Natural killer cell (primary cell): ENCODE data around the gene ANKRD30A. TPM values are rescaled to one million over a fixed set of nuclear protein-coding genes. Genes with fewer than 3 reads are reported as not detected.
"Not testable (repeated sequence)": the region's sequence is repeated elsewhere in the genome, so short reads cannot be mapped to it uniquely, and the experiment has no call there.

Experiments
- ATAC-seq, 3 donors: fragments of 150-1000 bp in 2 of 3; fragments of 200-7000 bp in 1 of 3; cut with Tn5 transposase; 1 replicate in 1 of 3; 2 replicates in 2 of 3; pipeline ENCODE4 v1.10.0; 2021; ENCODE audit warnings: mild to moderate bottlenecking in 2 of 3, moderate library complexity in 2 of 3
- DNase-seq, 2 donors: peaks; one replicate each; pipeline versions ENCODE4 v3.0.0 to v3.0.0-alpha.2; 2013 to 2021; ENCODE audit warnings: mixed read lengths in 1 of 2
- H3K27ac ChIP-seq: one replicate; pipeline ENCODE4 v1.5.1; 2013; ENCODE audit warnings: mild to moderate bottlenecking, low read length
- H3K27me3 ChIP-seq: one replicate; pipeline ENCODE4 v1.6.1; 2013; ENCODE audit warnings: low read length; ENCODE audit not compliant: control insufficient read depth, insufficient read depth
- H3K36me3 ChIP-seq: one replicate; pipeline ENCODE4 v1.6.1; 2013; ENCODE audit warnings: low read length; ENCODE audit not compliant: control insufficient read depth, insufficient read depth
- H3K4me1 ChIP-seq: one replicate; pipeline ENCODE4 v1.6.1; 2013; ENCODE audit warnings: low read length; ENCODE audit not compliant: control insufficient read depth, insufficient read depth
- H3K4me3 ChIP-seq: one replicate; pipeline ENCODE4 v1.5.1; 2013; ENCODE audit warnings: low read length
- H3K9me3 ChIP-seq: one replicate; pipeline ENCODE4 v1.6.1; 2013; ENCODE audit warnings: low read length; ENCODE audit not compliant: control insufficient read depth, insufficient read depth
- H3K27ac Mint-ChIP-seq, 2 donors: one replicate each; pipeline ENCODE4 v1.8.0; 2022; ENCODE audit warnings: mild to moderate bottlenecking in 2 of 2, mixed read lengths in 2 of 2, moderate library complexity in 1 of 2
- H3K27me3 Mint-ChIP-seq, 2 donors: one replicate each; pipeline ENCODE4 v1.8.0; 2022; ENCODE audit warnings: low read depth in 2 of 2, mixed read lengths in 2 of 2
- H3K36me3 Mint-ChIP-seq: one replicate; pipeline ENCODE4 v1.8.0; 2022; ENCODE audit warnings: mixed read lengths
- H3K4me1 Mint-ChIP-seq, 2 donors: one replicate each; pipeline ENCODE4 v1.8.0; 2022; ENCODE audit warnings: mixed read lengths in 2 of 2
- H3K4me3 Mint-ChIP-seq: one replicate; pipeline ENCODE4 v1.8.0; 2022; ENCODE audit warnings: mild to moderate bottlenecking, moderate library complexity, mixed read lengths
- H3K9me3 Mint-ChIP-seq, 2 donors: one replicate each; pipeline ENCODE4 v1.8.0; 2022; ENCODE audit warnings: mixed read lengths in 2 of 2
- WGBS: methylation state at CpG from one replicate; pipeline ENCODE4 v1.1.7; 2013; ENCODE audit warnings: missing lambda C conversion rate; ENCODE audit not compliant: insufficient coverage; 5-methylcytosine and 5-hydroxymethylcytosine counted together
- intact Hi-C: fragments of 100-400 bp; cut with micrococcal nuclease; formaldehyde crosslinking; loops from one replicate; pipeline ENCODE4 v1.14.2; 2022
- total RNA-seq, 4 donors: library from RNA; stranded (reverse); fragments of 120-200 nt in 1 of 4; gene quantifications; one replicate each; pipeline versions ENCODE4 v1.2.3 to v1.2.4, GENCODE V29; 2013 to 2022
- TF ChIP-seq, protein P1 (sequence below): fragments of 200-600 bp; IDR thresholded peaks from one replicate; pipeline ENCODE4 v1.8.0; 2022; ENCODE audit warnings: antibody characterized with exemption

The ANKRD30A gene
- total RNA-seq, 3 donors from 2014 or later (not counting 1 experiment from before 2014, with no cell fraction given): not detected

DNA sequence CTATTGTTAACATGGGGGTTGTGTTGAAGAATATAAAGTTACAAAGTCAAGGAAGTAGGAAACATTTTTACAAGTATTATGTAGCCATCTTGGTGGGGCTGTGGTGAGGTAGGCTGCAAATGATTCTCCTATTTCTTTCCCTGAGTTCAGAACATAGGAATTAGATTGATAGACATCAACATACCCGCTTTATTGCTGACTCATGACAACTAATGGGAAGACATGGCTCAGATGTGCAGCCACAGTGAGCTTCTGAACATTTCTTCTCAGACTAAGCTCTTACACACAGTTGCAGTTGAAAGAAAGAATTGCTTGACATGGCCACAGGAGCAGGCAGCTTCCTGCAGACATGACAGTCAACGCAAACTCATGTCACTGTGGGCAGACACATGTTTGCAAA is 110.7 kb downstream of the ANKRD30A start:
- Mint-ChIP-seq H3K36me3 (peaks cover 7% of the 10 kb centered on the region), H3K4me1 (no peaks in the 10 kb centered on the region), H3K27me3 (no peaks in the 10 kb centered on the region), H3K4me3 (no peak overlapping the region), H3K9me3 (peaks cover 5 to 12% of the 10 kb centered on the region in 2 donors), H3K27ac (no peak overlapping the region)
- DNase-seq (no peak), ATAC-seq (no peak)
- 71% methylated on average over 2 of the region's 2 CpGs for WGBS
- intact Hi-C loops: no loop called here
- TF ChIP-seq, protein P1, sequence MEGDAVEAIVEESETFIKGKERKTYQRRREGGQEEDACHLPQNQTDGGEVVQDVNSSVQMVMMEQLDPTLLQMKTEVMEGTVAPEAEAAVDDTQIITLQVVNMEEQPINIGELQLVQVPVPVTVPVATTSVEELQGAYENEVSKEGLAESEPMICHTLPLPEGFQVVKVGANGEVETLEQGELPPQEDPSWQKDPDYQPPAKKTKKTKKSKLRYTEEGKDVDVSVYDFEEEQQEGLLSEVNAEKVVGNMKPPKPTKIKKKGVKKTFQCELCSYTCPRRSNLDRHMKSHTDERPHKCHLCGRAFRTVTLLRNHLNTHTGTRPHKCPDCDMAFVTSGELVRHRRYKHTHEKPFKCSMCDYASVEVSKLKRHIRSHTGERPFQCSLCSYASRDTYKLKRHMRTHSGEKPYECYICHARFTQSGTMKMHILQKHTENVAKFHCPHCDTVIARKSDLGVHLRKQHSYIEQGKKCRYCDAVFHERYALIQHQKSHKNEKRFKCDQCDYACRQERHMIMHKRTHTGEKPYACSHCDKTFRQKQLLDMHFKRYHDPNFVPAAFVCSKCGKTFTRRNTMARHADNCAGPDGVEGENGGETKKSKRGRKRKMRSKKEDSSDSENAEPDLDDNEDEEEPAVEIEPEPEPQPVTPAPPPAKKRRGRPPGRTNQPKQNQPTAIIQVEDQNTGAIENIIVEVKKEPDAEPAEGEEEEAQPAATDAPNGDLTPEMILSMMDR: no peak
- Histone ChIP-seq H3K4me1 (no peaks in the 10 kb centered on the region), H3K27ac (no peak overlapping the region), H3K27me3 (no peaks in the 10 kb centered on the region), H3K36me3 (no peaks in the 10 kb centered on the region), H3K4me3 (no peak overlapping the region), H3K9me3 (no peaks in the 10 kb centered on the region)

- 40% methylated on average over 1 of the region's 2 CpGs for WGBS
- H3K4me1 ChIP-seq: no peaks in the 10 kb centered on the region
- Mint-ChIP-seq H3K27ac (no peak overlapping the region), H3K4me1 (no peaks in the 10 kb centered on the region), H3K9me3 (peaks cover 9 to 21% of the 10 kb centered on the region in 2 donors), H3K27me3 (no peaks in the 10 kb centered on the region), H3K36me3 (peaks cover 14% of the 10 kb centered on the region), H3K4me3 (no peak overlapping the region)
- TF ChIP-seq, protein P1: no peak
- H3K9me3 ChIP-seq: no peaks in the 10 kb centered on the region
- H3K4me3 ChIP-seq: no peak overlapping the region
- H3K27me3 ChIP-seq: no peaks in the 10 kb centered on the region
- no peak for DNase-seq
- H3K27ac ChIP-seq: no peak overlapping the region
- no peak for ATAC-seq
- intact Hi-C loops: no loop called here
- H3K36me3 ChIP-seq: no peaks in the 10 kb centered on the region
These were observed 114.8 kb downstream of the ANKRD30A start for GRCh38 chr10:37240223-37240622.

DNA sequence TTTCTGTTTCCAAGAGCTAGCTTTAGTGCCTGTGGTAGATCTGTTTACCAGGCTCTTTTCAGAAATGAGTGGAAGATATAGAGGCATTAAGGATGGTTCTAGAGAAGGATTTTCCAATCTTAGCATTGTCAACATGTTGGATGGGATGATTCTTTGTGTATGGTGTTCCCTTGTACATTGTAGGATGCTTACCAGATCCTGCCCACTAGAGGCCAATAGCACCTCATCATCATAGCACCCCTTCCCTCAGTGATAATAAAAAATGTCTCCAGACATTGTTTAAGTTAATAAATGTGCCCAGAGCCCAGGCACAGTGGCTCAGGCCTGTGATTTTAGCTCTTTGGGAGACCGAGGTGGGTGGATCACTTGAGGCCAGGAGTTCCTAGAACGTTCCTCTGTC is 121.2 kb downstream of the ANKRD30A start:
- TF ChIP-seq, protein P1: no peak
- no peaks in the 10 kb centered on the region for H3K36me3 ChIP-seq
- Mint-ChIP-seq H3K27me3 (no peaks in the 10 kb centered on the region), H3K4me1 (no peaks in the 10 kb centered on the region), H3K36me3 (peaks cover 8% of the 10 kb centered on the region), H3K4me3 (no peak overlapping the region), H3K27ac (no peak overlapping the region), H3K9me3 (peaks cover 13 to 15% of the 10 kb centered on the region in 2 donors)
- no peaks in the 10 kb centered on the region for H3K27me3 ChIP-seq
- WGBS: 83% methylated on average over 1 of the region's 2 CpGs
- ATAC-seq (no peak), DNase-seq (no peak)
- intact Hi-C loops: no loop called here
- peaks cover 13% of the 10 kb centered on the region for H3K9me3 ChIP-seq
- H3K4me1 ChIP-seq: no peaks in the 10 kb centered on the region
- H3K4me3 ChIP-seq: no peak overlapping the region
- H3K27ac ChIP-seq: no peak overlapping the region

DNA sequence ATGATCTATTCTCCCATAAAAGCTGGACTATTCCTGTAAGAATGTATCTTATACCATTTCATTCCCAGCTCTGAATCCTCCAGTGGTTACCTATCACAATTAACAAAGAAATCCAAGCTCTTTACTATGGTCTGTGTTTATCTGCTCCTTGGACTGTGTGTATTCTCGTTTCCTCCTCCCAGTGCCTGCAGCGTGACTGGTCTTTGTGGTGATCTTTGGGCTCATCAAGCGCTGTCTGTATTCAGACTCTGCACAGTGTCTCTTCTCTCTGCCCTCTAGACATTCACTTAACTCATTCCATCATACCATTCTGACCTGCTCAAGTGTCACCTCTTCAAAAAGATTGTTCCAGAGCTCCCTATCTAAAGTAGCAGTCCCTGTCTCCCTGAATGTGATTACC is 130.4 kb downstream of the ANKRD30A start:
- H3K9me3 Mint-ChIP-seq: peaks cover 14 to 24% of the 10 kb centered on the region in 2 donors
- H3K27ac Mint-ChIP-seq, H3K36me3 ChIP-seq, H3K27ac ChIP-seq, H3K4me3 ChIP-seq, intact Hi-C loops, ATAC-seq, DNase-seq, H3K27me3 Mint-ChIP-seq, H3K9me3 ChIP-seq, H3K4me1 ChIP-seq, H3K36me3 Mint-ChIP-seq, H3K4me1 Mint-ChIP-seq, H3K27me3 ChIP-seq, H3K4me3 Mint-ChIP-seq: not testable (repeated sequence)
- 68% methylated on average over 3 of the region's 3 CpGs for WGBS
